Sciatic nerve (tissue), 2 donors: ENCODE results near the gene PRKCH. TPM values are rescaled to one million over a fixed set of nuclear protein-coding genes. Genes with fewer than 3 reads are reported as not detected.
"Not testable (repeated sequence)": the region's sequence is repeated elsewhere in the genome, so short reads cannot be mapped to it uniquely, and the experiment has no call there.

Experiments
- ATAC-seq: fragments of 200-7000 bp; cut with Tn5 transposase; one replicate; pipeline ENCODE4 v1.9.1; 2020; ENCODE audit warnings: mild to moderate bottlenecking, moderate library complexity
- DNase-seq: peaks from one replicate; pipeline ENCODE4 v3.0.0-alpha.2; 2020; ENCODE audit warnings: low spot score
- intact Hi-C: fragments of 100-400 bp; cut with DNase I; formaldehyde crosslinking; loops from one replicate; pipeline ENCODE4 v1.14.2; 2022
- total RNA-seq: library from RNA; stranded (reverse); fragmentation: NEBNext Ultra II Directional; extraction: Animal tissue kit (Norgen Biotek cat#: 25700); gene quantifications from one replicate; pipeline ENCODE4 v1.2.1, GENCODE V29; 2021
- donor health status: DM: no; HTN: no; CAD: no.
- donor health status: DM: no; HTN: no; CAD: no.

The PRKCH gene
- total RNA-seq, 1 donor from 2014 or later: 52.9 TPM

DNA sequence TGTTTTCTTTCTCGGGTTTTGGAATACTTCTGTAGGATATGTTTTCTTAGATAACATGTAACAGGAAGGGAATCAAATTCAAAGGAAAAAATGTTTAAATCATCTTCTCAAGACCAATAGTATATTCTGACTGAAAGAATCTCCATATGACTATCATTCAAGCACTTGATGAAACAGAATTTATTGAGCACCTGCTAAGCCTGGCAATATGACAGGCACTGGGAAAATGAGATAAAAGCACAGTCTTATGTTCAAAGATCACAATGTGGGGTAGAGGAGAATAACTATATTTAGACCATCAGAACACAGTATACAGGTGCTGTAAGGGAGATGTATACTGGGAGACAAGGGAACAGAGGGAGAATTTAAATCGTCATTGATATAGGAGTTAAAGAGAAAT is 21.2 kb upstream of the PRKCH start:
- ATAC-seq (no peak), DNase-seq (no peak)
- intact Hi-C loops: no loop called here

DNA sequence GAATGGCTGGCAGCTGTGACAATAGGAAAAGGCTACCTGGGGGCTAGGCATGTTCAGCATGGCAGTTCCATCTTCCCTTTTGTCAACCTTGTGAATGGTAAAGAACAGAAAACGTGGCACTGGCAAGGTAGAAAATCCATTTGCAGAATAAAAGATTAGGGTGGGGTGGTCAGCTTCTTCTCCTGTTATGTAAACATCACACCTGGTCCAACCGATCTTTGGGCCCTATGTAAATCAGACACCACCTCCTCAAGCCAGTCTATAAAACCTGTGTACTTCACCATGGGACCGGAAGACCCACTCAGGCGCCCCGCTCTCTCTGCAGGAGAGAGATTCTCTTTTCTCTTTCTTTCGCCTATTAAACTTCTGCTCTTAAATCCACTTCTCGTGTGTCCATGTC is 20.6 kb upstream of the PRKCH start:
- DNase-seq: no peak
- no peak for ATAC-seq
- intact Hi-C loops: no loop called here

DNA sequence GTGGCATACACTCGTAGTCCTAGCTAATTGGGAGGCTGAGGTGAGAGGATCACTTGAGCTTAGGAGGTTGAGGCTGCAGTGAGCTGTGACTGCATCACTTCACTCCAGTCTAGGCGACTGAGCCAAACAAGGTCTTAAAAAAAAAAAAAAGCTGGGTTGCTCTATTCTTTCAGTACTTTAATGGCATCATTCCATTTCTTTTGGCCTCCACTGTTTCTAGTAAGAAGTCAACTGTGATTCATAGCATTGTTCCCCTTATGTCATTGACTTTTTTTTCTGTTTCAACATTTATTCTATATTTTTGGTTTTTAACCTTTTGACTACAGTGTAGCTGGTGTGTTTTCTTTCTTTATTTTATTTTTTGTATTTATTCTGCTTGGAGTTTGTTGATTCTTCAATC is 16.7 kb upstream of the PRKCH start:
- intact Hi-C loops: no loop called here
- no peak for ATAC-seq
- DNase-seq: no peak

- DNase-seq: no peak
- intact Hi-C loops: no loop called here
- ATAC-seq: no peak
Observed at GRCh38 chr14:61308198-61308597, 13.2 kb upstream of the PRKCH start.

DNA sequence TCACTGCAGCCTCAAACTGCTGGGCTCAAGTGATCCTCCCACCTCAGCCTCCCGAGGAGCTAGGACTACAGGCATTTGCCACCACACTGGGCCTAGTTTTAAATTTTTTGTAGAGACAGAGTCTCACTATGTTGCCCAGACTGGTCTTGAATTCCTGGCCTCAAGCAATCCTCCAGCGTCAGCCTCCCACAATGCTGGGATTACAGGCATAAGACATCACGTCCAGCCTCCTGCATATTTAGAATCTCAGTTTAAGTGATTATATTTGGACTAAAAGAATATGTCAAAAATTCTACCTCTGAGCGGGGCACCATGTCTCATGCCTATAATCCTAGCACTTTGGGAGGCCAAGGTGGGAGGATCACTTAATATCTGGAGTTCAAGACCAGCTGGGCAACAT is 12.7 kb upstream of the PRKCH start:
- DNase-seq, ATAC-seq, intact Hi-C loops: not testable (repeated sequence)

GRCh38 chr14:61315313-61315712 is 6.1 kb upstream of the PRKCH start:
- no peak for DNase-seq
- ATAC-seq: no peak
- intact Hi-C loops: no loop called here

- DNase-seq (no peak), ATAC-seq (no peak)
- intact Hi-C loops: no loop called here
Observed at GRCh38 chr14:61319086-61319485, 2.3 kb upstream of the PRKCH start.

GRCh38 chr14:61319706-61320105 is 1.7 kb upstream of the PRKCH start:
- ATAC-seq: no peak
- intact Hi-C loops: no loop called here

GRCh38 chr14:61320170-61320569 is 1.2 kb upstream of the PRKCH start:
- ATAC-seq, intact Hi-C loops, DNase-seq: not testable (repeated sequence)

More at GRCh38 chr14:61319706-61320105, 1.7 kb upstream of the PRKCH start:
- DNase-seq: no peak

DNA sequence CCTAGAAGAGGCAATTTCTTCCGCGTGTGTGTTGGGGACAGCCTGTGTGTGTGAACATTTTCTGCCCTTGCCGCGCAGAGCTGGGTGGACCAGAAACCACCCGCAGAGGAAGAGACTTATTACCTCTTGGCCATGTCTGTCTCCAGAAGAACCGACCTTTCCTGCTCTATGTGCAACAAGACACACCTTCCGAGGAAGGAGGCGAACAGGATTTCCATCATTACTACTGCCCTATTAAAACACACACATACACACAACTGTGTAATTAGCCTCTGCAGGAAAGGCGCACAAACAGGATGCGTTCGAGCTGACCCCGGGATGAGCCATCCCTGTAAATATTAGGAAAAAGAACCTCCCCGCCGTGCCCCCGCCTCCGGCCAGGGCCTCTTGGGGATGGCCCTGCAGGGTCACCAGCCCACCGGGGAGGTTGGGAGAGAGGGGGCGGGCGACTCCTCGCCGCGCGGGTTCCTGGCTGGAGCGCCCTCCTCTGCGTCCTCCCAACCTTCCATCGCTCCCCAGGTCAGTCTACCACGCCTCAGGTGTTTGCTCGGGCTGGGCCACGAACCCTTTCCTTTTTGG is 484 bp upstream of the PRKCH start:
- intact Hi-C loops: no loop called here
- no peak for ATAC-seq
- no peak for DNase-seq

DNA sequence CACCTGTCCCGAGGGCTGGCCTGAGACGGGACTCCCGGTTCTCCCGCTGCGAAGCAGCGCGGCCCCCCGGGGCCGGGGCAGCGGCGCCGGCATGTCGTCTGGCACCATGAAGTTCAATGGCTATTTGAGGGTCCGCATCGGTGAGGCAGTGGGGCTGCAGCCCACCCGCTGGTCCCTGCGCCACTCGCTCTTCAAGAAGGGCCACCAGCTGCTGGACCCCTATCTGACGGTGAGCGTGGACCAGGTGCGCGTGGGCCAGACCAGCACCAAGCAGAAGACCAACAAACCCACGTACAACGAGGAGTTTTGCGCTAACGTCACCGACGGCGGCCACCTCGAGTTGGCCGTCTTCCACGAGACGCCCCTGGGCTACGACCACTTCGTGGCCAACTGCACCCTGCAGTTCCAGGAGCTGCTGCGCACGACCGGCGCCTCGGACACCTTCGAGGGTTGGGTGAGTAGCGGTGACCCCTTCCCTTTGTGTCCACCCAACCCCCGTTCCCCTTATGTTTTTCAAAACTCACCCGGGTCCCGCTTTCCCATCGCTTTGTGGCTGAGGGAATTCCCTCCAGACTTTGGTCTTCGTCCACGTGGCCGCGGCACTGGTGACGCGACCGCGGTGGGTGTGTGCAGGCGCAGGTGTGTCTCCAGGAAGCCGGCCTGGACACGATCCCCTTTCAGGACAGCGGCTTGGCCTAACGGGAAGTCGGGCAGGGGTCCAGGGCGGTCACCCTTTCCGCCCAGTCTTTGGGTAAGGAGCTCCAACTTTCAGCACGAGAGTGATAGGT is 826 bp downstream of the PRKCH start:
- ATAC-seq (peak; percentile 39), DNase-seq (no peak)
- intact Hi-C loops: no loop called here

- intact Hi-C loops: no loop called here
- ATAC-seq (peak; percentile 16), DNase-seq (no peak)
Observed at GRCh38 chr14:61322799-61323290, 1.5 kb downstream of the PRKCH start.

GRCh38 chr14:61323970-61324369 is 2.6 kb downstream of the PRKCH start:
- DNase-seq (no peak), ATAC-seq (no peak)
- intact Hi-C loops: no loop called here

DNA sequence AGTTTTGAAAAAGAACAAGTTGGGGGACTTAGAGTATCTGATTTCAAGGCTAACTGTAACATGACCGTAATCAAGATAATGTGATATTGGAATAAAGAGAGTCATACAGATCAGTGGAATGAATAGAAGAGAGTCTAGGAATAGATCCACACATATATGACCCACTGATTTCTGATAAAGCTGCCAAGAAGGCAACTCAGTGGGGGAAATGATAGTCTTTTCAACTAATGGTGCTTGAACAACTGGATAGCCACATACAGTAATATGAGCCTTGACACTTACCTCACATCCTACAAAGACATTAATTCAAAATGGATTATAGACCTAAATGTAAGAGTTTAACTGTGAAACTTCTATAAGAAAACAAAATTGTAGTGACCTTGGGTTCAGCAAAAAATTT is 3.8 kb downstream of the PRKCH start:
- intact Hi-C loops: no loop called here
- no peak for ATAC-seq

GRCh38 chr14:61326146-61326545 is 4.8 kb downstream of the PRKCH start:
- ATAC-seq (no peak), DNase-seq (no peak)
- intact Hi-C loops: no loop called here

More for the DNA sequence above, 3.8 kb downstream of the PRKCH start:
- DNase-seq: no peak

- peak; percentile 72 for DNase-seq
- ATAC-seq: peak; percentile 78
- intact Hi-C loops: no loop called here
Observed at GRCh38 chr14:61326847-61327246, 5.5 kb downstream of the PRKCH start.

GRCh38 chr14:61328626-61329262 is 7.4 kb downstream of the PRKCH start:
- intact Hi-C loops: no loop called here
- no peak for DNase-seq
- no peak for ATAC-seq

DNA sequence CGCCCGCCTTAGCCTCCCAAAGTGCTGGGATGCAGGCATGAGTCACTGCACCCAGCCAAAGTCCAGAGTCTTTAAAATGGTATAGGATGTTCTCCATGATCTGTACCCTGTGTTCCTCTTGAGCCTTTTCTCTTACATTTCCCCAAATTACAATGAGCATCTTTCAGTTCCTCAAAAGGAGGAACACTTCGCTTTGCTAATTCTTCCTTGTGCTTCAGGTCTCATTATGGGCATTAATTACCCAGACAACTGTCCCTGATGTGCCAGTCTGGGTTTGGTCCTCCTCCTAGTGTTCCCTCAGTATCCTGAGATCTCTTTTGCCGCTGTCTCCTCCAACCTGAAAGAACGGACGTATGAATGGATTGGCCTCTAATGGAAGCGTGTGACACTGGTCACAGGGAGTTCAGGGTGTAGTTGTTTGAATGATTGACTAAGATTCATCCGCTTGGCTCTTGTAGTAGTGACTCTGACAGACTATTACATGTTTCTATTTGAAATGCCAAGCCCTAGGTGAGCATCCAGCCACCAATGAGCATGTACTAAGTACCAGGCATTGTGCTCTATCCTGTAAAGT is 8.2 kb downstream of the PRKCH start:
- intact Hi-C loops: no loop called here
- ATAC-seq (no peak), DNase-seq (no peak)

GRCh38 chr14:61330511-61330910 is 9.1 kb downstream of the PRKCH start:
- DNase-seq (no peak), ATAC-seq (no peak)
- intact Hi-C loops: no loop called here
